GM10248 (cell line): ENCODE data around the gene DOCK10.

Source experiments
- CTCF ChIA-PET: fragments of 300-600 bp; sonication (Branson Sonifier 250); formaldehyde crosslinking; extraction: SDS; loops from one replicate; lab custom pipeline; 2021; ENCODE audit warnings: antibody characterized with exemption; lab: Yijun Ruan, JAX
- POLR2A ChIA-PET: fragments of 350-650 bp; sonication (Branson Sonifier 250); formaldehyde crosslinking; extraction: SDS; loops from one replicate; lab custom pipeline; 2020; ENCODE audit warnings: antibody characterized with exemption; lab: Yijun Ruan, JAX
- DNase-seq: peaks from one replicate; pipeline ENCODE4 v3.0.0; 2012; ENCODE audit errors: extremely low spot score
- TF ChIP-seq, protein P1 (sequence below): IDR thresholded peaks from 2 replicates; pipeline ENCODE4 v1.5.1; 2012; ENCODE audit warnings: mild to moderate bottlenecking, low read depth; ENCODE audit errors: extremely low read depth, missing control alignments, control extremely low read depth

DOCK10 gene

DNA sequence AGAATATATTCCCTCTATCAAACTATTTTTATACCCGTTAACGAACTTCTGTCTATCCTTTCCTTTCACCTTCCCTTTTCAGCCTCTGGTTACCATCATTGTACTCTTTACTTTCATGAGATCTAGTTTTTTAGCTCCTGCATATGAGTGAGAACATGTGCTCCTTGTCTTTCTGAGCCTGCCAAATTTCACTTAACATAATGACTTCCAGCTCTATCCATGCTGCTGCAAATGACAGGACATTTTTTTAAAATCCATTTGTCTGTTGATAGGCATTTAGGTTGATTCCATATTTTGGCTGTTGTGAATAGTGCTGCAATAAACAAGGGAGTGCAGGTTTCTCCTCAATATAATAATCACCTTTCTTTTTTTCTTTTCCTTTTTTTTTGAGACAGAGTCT is 317.9 kb downstream of the DOCK10 start:
- TF ChIP-seq, protein P1, sequence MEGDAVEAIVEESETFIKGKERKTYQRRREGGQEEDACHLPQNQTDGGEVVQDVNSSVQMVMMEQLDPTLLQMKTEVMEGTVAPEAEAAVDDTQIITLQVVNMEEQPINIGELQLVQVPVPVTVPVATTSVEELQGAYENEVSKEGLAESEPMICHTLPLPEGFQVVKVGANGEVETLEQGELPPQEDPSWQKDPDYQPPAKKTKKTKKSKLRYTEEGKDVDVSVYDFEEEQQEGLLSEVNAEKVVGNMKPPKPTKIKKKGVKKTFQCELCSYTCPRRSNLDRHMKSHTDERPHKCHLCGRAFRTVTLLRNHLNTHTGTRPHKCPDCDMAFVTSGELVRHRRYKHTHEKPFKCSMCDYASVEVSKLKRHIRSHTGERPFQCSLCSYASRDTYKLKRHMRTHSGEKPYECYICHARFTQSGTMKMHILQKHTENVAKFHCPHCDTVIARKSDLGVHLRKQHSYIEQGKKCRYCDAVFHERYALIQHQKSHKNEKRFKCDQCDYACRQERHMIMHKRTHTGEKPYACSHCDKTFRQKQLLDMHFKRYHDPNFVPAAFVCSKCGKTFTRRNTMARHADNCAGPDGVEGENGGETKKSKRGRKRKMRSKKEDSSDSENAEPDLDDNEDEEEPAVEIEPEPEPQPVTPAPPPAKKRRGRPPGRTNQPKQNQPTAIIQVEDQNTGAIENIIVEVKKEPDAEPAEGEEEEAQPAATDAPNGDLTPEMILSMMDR, result no peak
- no peak for DNase-seq
- ChIA-PET CTCF (interaction anchor here (0.9 to 1.4 kb wide), 4 partner anchors 22 to 391 kb away, joined by 3 to 4 read pairs (median 3); no protein-coding TSS in a partner anchor), POLR2A (no interaction called here)

DNA sequence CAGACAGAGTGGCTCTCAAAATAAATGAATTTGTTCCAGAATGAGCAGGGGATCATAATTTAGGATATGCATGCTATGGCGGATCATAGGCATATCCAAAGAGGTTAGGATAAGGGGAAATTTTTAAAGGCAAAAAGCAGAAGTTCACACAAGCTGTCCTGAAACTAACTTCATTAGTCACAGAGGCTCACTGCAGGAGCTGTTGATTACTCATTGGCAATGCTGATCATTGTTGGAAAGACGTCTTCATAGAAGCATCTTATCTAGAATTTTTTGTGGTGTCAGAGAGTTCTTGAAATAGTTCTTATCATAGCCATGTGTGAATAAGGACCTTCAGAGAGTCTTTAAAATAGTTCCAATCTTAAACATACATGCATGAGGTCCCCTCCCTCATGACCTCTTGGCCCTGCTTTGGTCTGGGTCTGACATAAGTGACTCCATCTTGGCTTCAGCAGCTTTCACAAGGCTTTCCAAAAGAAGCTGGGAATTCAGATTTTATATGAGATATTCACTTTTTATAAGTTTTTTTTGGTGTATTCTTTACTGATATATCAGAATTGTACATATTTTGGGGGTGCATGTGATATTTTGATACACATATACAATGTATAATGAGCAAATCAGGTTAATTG is 318.6 kb downstream of the DOCK10 start:
- CTCF ChIA-PET, result interaction anchor here (0.9 to 1.4 kb wide), 4 partner anchors 21 to 392 kb away, joined by 3 to 4 read pairs (median 3); no protein-coding TSS in a partner anchor
- TF ChIP-seq, protein P1, result no peak
- peak; percentile 26 for DNase-seq
- POLR2A ChIA-PET, result no interaction called here

DNA sequence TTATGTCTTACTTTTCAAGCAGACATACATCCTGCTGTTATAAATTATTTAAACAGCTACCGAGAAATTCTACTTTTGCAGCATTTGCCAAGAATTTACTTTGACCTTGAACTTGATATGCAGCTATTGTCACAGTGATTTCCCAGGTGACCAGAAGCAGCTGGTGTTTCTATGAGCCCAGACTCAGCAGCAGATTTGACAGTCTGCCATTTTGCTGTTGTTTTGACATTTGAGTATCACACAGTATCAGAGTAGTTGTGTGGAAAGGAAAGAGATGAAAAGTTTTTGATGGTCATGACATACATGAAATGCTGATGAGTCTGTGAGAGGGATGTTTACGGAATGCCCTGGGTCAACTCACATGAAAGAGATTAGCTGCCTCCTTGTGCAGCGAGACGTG is 319.5 kb downstream of the DOCK10 start:
- CTCF ChIA-PET, result no interaction called here
- TF ChIP-seq, protein P1, result no peak
- DNase-seq, result no peak
- POLR2A ChIA-PET, result no interaction called here

DNA sequence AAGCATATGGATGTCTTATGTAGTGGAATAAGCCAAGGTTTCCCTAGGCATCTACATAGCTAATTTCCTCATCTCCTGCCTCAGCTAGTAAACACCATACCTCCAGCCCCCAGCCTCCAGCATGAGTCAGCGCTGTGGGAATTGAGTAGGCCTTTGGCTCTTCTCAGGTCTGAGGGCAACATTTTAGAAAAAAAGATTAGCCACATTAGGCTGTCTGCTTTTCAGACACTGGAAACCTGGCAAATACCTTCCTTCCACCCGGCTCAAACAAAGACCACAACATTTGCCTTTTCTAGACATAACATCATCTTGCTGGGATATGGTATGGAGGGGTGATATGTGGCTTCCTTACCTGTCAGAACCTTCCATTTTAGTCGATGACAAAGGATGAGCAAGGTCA is 320.0 kb downstream of the DOCK10 start:
- ChIA-PET POLR2A (no interaction called here), CTCF (interaction anchor here (1.0 kb wide), 1 partner anchor 10 kb away, joined by 3 read pairs; no protein-coding TSS in a partner anchor)
- TF ChIP-seq, protein P1, result no peak
- DNase-seq, result no peak

DNA sequence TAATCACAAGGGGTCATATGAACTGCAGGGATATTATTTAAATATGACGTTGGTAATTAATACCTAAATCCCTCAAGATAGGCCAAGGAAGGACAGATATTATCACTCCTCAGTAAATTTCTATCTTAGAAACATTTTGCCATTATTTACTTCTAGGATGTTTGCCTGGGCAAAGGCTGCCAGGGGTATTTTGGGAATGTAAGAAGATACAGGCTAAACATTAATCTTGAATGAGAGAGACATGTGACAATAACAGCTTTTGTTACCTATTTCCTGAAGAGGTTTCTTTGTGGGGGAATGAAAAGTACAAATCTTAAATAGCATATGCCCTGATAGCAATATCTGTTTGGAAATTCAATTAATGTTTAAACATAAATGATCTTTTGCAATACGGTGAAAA is 325.3 kb downstream of the DOCK10 start:
- ChIA-PET CTCF (no interaction called here), POLR2A (no interaction called here)
- TF ChIP-seq, protein P1, result no peak
- DNase-seq, result no peak

DNA sequence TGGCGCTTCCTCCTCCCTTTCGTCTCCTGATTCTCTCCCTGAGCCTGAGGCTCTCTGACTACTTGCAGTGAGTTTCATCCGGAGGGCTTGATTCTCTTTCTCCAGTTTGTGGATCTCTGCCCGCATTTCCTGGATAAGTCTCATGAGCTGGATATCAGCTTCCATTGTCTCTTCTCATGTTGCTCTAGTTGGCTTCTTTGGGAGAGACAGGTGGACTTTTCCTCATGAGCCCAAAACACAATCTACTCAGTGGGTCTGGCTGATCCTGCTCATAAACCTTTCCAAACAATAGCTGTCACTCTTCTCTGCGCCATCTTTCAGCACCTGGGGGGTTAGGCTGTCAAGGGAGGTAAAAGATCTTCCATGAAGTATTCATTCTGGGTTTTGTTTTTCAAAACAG is 326.1 kb downstream of the DOCK10 start, which contains the start of gene CCDC195:
TSS of gene CCDC195 (minus strand) at position 165 of the 400 bp plus-strand sequence. CDS start at position 165, 0 bp downstream.
- POLR2A ChIA-PET, result no interaction called here
- CTCF ChIA-PET, result no interaction called here
- no peak for DNase-seq
- TF ChIP-seq, protein P1, result no peak
